Measurements from ENCODE around the gene OR4M2. TPM values are rescaled to one million over a fixed set of nuclear protein-coding genes. Genes with fewer than 3 reads are reported as not detected.
"Not testable (repeated sequence)": the region's sequence is repeated elsewhere in the genome, so short reads cannot be mapped to it uniquely, and the experiment has no call there.

Gene OR4M2
- not detected for polyA plus RNA-seq (ENCODE audit: insufficient read length in 3 of 3)
- long read RNA-seq, donor 1 = 0 reads
- long read RNA-seq, donor 2 = 0 reads
- long read RNA-seq, donor 3 = 0 reads
- long read RNA-seq, donor 4 = 0 reads
- long read RNA-seq, donor 5 = 0 reads
- long read RNA-seq, donor 6 = 0 reads
- long read RNA-seq, donor 7 = 0 reads
- long read RNA-seq, donor 8 = 0 reads
- long read RNA-seq, donor 9 = 0 reads
- long read RNA-seq, donor 10 = 0 reads
- long read RNA-seq, donor 11 = 0 reads
- long read RNA-seq, donor 12 = 0 reads
- long read RNA-seq, donor 13 = 0 reads
- long read RNA-seq, donor 14 = 0 reads
- long read RNA-seq, donor 15 = 0 reads
- long read RNA-seq, donor 16 = 0 reads

GRCh38 chr15:22080227-22080626, at the start of gene OR4M2:
Gene OR4M2 (plus strand): TSS chr15:22080527. CDS start chr15:22080625, 98 bp downstream.
- not testable (repeated sequence) for DNase-seq

GRCh38 chr15:22069267-22069666, 11.1 kb upstream of the OR4M2 start:
- DNase-seq = not testable (repeated sequence)

- not testable (repeated sequence) for DNase-seq
These were observed 1.1 kb downstream of the OR4M2 start for GRCh38 chr15:22081386-22081785.

- not testable (repeated sequence) for DNase-seq
These were observed 18.4 kb downstream of the OR4M2 start for GRCh38 chr15:22098616-22099253.

GRCh38 chr15:22099289-22099891, 19.1 kb downstream of the OR4M2 start:
- DNase-seq = not testable (repeated sequence)

GRCh38 chr15:22122033-22122432, 41.7 kb downstream of the OR4M2 start:
- not testable (repeated sequence) for DNase-seq

Other genes starting within 250 kb of the OR4M2 start
- not detected for gene POTEB, start 202.8 kb upstream of the OR4M2 start, polyA plus RNA-seq (ENCODE audit: insufficient read length in 3 of 3)